ENCODE measurements around the gene EIPR1.
A peak's percentile ranks its signal among the peaks of the same experiment; 100 is the strongest.

EIPR1 gene

DNA sequence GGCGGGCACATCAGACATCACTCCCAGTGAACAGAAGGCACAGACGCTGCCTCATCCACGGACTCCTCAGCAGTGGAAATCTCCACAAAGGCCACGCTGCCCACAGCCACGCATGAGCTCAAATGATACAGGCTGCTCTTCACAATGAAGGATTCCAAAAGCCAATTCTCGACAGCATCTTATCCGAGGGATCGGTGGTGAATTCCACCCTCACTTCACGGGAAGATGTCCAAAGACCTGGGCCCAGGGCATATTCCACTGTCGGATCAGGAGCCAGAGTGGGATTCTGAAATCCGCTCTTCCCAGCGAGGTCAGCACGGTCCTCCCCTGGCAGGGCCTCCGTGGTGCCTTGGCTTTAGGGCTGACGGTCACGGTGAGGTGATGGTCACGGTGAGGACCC, 55.8 kb downstream of the EIPR1 start:
- DNase-seq = no peak

DNA sequence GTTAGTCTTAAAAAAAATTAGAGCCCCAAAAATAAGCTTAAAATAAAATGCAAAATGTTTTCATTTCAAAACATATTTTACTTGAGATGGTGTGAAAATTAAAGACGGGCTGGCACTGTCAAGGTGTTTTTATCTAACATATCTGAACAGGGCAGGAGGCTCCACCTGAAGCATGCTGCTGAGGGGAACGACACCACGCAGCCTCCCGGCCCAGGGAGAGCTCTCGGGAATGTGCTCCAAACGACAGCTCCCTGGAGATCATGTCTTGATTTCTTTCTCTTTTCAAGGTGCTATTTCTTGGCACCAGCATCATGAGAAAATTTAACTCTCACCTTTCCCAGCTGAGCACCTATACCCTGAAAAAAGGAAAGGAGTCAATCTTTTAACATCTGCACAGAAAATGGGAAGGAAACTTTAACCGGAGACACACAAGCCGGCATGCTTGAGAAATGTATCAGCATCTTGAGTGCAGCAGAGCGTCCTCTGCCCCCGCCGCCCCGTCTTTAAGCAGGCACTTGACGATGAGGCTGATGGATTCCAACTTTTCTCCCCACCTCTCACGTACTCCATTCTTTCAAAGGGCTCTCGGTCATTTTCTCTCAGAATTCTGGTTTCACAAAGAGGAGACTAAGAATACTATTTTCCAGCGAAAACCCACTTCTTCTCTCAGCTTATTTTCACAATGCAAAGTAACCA, 56.6 kb downstream of the EIPR1 start:
- no peak for DNase-seq

DNA sequence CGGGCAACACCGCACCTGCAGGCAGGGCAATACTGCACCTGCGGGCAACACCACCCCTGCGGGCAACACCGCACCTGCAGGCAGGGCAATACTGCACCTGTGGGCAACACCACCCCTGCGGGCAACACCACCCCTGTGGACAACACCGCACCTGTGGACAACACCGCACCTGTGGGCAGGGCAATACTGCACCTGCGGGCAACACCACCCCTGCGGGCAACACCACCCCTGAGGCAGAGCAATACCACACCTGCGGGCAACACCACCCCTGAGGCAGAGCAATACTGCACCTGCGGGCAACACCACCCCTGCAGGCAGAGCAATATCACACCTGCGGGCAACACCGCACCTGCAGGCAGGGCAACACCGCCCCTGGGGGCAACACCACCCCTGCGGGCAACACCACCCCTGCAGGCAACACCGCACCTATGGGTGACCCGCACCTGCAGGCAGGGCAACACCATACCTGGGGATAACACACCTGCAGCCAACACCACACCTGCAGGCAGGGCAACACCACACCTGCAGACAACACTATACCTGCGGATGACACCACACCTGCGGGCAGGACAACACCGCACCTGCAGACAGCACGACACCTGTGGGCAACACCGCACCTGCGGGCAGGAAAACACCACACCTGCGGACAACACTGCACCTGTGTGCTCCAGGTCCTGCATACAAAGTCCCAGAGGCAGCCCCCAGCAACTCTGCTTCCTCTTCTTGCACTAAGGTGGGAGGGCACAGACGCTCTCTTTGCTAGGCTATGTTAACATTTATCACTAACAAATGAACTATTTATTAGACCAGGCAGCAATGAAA, 57.7 kb downstream of the EIPR1 start:
- no peak for DNase-seq

GRCh38 chr2:3319134-3319533, 58.5 kb downstream of the EIPR1 start:
- DNase-seq = no peak

DNA sequence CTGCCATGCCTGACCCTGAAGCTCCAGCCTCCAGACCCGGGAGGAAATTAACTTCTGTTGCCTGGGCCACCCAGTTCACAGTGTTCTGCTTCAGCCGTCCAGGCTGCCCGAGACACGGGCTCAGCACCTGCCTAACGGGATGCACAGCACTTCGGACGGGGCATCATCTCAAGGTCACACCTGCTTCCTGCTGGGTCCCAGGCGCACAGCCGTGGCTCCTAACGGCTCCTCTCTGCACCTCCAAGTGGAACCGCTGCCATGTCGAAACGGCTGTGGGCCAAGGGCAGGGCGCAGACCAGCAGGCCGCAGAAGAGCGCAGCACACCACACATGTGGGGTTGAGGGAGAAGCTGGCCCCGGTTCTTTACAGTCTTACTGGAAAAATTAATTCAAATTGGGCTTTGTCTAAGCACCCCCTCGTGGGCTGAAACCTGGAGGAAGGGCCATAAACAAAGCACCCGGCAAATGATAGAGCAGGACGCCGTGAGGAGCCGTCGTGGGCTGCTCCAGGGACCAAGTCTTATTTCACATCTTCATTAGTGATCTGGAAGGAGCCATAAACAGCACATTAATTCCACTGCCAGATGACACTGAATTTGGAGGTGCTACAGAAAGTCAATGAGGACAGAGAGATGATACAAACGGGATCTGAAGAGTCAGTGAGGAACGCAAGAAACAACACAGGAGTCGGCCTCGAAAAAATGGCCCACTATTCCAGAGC, 59.6 kb downstream of the EIPR1 start:
- no peak for DNase-seq

- DNase-seq = no peak
These were observed 60.3 kb downstream of the EIPR1 start for GRCh38 chr2:3317277-3317685.

DNA sequence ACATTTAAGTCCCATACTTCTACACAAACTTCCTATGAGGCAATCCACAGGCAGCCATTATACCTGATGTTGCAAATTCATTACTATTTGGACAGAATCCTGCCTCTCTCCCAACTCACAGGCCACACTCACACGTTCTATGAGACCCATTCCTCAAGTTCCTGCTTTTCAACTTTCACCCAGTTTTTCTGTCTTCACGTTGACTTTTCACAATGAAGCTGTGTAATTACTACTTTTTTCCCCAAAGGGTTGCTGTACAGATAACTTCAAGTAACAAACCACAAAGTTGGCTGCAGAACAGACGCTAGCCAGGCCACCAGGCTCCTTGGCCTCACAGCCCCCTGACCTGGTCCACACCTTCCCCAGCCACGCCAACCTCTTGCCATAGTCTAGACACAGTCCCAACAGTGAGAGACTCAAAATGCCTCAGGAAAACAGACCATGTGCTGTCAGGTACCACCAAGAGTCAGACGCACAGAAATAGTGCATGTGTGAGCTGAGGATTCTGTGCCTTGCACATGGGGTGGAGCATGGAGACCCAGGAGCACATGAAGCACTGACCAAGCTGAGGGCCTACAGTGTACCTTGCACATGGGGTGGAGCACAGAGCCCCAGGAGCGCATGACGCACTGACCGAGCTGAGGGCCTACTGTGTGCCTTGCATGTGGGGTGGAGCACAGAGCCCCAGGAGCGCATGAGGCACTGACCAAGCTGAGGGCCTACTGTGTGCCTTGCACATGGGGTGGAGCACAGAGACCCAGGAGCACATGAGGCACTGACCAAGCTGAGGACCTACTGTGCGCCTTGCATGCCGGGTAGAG, 61.0 kb downstream of the EIPR1 start:
- no peak for DNase-seq

GRCh38 chr2:3314626-3315025, 63.0 kb downstream of the EIPR1 start:
- no peak for DNase-seq

GRCh38 chr2:3313781-3314375, 63.7 kb downstream of the EIPR1 start:
- no peak for DNase-seq

DNA sequence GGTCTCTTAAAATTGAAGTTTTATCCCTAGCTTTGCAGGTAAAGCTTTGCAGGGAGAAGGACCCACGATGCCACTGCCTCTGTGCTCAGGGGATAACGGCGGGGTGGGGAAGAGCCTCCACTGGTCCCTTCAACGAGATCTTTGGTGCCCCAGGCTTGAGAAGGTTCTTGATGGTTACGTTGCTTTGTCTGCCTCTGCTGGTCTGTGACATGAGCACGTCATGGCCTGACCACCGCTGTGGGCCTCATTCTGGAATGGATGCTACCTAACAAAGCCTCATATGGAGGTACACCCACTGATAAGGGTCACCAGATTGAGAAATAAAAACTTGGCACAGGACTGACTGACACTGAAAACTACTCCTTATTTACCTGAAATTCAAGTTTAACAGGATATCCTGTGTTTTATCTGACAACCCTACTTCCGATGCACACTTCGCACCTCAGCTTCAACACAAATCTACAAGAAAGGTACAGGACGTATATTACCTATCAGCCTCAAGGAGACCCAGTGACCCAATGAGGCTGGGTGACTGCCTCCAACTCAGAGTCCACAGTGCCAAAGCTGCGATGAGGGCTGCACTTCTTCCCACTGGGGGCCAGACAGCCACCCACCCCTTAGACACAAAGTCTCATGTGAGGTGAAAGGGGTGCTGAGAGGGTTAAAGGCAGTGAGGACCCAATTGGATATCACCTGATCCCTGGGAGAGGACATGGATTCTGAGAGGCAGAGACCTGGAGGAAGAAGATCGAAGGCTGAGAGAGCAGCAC, 64.9 kb downstream of the EIPR1 start:
- no peak for DNase-seq

GRCh38 chr2:3311601-3312000, 66.0 kb downstream of the EIPR1 start:
- DNase-seq = no peak

DNA sequence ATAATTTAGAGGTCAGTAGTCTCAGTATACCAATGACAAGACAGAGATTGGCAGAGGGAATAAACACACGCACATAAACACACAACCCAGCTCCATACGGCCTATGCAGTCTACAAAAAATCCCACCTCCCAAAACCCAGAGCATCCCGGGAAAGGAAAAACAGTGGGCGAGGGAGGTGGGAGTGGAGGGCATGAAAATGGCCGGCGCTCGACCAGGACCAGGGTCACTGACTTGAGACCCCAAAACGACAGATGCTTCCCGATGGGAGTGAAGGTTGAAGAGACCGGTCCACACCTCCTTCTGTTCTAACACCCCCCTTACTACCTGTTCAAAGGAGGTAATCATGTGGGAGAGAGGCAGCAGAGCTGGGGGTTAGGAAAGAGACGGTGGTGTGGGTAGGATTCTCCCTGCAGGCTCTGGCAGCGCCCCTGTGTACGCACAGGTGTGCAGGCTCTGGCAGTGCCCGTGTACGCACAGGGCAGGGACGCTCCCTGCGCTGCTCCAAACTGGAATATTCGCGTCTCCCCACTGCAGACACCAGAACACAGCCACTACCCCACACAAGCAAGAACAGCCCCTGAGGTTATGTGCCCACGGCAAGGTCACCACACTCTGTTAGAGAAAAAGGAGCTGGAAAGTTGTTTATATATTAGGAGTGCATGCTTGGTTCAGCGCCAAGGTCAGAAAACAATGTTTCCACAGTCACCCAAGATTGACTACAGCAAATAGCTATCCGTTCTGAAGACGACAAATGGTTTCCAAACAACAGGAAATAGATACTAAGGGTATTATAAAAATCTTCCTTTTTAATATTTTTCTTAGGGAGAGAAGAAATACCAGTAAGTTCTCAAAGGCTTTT, 67.9 kb downstream of the EIPR1 start:
- DNase-seq = no peak

DNA sequence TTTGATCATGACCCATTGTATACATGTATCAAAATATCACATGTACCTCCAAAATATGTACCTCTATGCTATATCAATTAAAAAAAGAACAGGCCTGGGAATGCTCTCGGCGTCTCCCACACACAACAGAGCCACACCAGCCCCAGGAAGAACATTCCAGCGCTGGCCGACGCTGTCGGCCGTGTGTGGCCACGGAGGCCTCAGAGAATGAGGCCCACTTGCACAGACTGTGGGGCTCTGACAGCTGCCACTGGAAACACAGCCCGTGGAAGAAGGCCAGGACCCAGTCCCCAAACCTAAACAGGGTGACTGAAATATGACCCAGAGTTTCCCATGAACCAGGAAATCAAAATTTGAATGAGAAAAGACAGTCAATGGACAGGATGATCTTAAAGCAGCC, 69.7 kb downstream of the EIPR1 start:
- no peak for DNase-seq

DNA sequence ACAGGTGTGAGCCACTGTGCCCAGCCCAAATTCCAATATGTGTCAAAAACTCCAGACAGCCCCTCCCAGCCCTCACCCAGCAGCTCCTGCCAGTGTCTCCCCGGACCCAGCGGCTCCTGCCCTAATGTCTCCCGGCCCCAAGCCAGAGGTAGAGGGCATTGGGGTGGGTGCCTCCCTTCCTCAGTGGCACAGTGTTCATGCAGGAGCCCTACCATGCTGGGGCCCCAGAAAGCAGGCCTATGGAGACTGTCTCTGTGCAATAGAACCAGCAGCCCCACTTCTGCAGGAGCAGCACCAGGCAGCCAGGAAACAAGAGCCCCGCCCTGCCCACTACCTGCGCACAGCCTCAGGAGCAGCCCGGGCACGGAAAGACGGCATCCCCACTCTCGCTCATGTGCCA, 70.4 kb downstream of the EIPR1 start:
- no peak for DNase-seq

GRCh38 chr2:3305952-3306351, 71.7 kb downstream of the EIPR1 start:
- no peak for DNase-seq

GRCh38 chr2:3305431-3305830, 72.2 kb downstream of the EIPR1 start:
- DNase-seq = no peak

DNA sequence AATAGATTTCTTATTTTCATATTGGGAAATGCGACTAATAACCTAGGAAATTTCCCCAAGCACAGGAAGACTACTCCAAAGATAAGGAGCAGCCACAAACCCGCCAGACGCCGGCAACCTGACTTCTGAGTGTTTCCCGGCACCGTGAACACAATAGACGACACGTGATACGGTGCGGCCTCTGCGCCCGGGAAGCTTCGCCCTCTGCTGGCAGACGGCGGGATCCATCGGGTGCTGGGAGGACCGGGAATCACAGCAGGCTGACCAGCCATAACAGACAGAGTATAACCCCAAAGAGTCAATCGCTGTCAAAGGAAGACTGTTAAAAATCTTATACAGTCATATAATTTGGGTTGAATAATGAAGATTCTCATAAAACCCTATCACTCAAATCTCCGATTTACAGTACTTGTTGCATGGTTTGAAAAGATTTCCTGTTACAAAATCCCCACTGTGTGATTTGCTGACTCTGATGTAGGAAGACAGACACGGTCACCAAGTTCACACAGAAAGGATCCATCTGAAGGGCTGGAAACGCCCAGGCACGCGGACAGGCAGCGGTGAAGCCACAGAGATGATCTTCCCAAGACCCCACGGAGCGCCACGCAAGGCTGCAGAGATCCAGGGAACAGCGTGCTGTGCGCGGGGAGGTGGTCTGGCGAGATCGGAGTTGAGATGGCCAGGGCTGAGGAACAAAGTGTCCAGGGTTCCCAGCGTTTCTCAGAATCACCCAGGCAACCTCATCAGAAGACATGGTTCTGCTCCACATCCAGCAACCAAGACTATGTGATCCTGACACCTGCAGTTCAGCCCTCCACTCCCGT, 73.8 kb downstream of the EIPR1 start:
- DNase-seq = peak; percentile 82

- no peak for DNase-seq
These were observed 74.7 kb downstream of the EIPR1 start for GRCh38 chr2:3302751-3303582.

GRCh38 chr2:3302421-3302750, 75.2 kb downstream of the EIPR1 start:
- DNase-seq = no peak
